HEK293 (cell line): ENCODE results near the gene SDF2.
A peak's percentile ranks its signal among the peaks of the same experiment; 100 is the strongest.

Experiments
- BCL11A ChIP-seq: fragments of 450-650 bp; formaldehyde crosslinking; IDR thresholded peaks from 2 replicates; pipeline ENCODE4 v1.5.1; 2016; ENCODE audit warnings: low read depth, missing biosample characterization, missing genetic modification characterization
- GLI4 ChIP-seq: fragments of 450-650 bp; formaldehyde crosslinking; IDR thresholded peaks from 2 replicates; pipeline ENCODE4 v1.5.1; 2016; ENCODE audit warnings: missing biosample characterization, missing genetic modification characterization
- KLF7 ChIP-seq: fragments of 450-650 bp; formaldehyde crosslinking; IDR thresholded peaks from 2 replicates; pipeline ENCODE4 v1.5.1; 2016; ENCODE audit warnings: missing biosample characterization, missing genetic modification characterization, borderline replicate concordance
- TCF7L2 ChIP-seq: IDR thresholded peaks from 2 replicates; pipeline ENCODE4 v1.6.1; 2011; ENCODE audit warnings: low read depth, mild to moderate bottlenecking, inconsistent platforms, low read length, moderate library complexity, borderline replicate concordance
- ZBTB17 ChIP-seq: fragments of 450-650 bp; formaldehyde crosslinking; IDR thresholded peaks from 2 replicates; pipeline ENCODE4 v1.5.1; 2016; ENCODE audit warnings: missing biosample characterization, missing genetic modification characterization
- ZBTB48 ChIP-seq: fragments of 450-650 bp; formaldehyde crosslinking; IDR thresholded peaks from 2 replicates; pipeline ENCODE4 v1.5.1; 2016; ENCODE audit warnings: missing biosample characterization, missing genetic modification characterization
- ZBTB7A ChIP-seq: fragments of 450-650 bp; formaldehyde crosslinking; IDR thresholded peaks from 2 replicates; pipeline ENCODE4 v1.5.1; 2016; ENCODE audit warnings: low read depth, missing biosample characterization, missing genetic modification characterization
- ZEB2 ChIP-seq: fragments of 450-650 bp; formaldehyde crosslinking; IDR thresholded peaks from 2 replicates; pipeline ENCODE4 v1.5.1; 2016; ENCODE audit warnings: missing biosample characterization, missing genetic modification characterization
- ZNF132 ChIP-seq: fragments of 450-650 bp; formaldehyde crosslinking; IDR thresholded peaks from 2 replicates; pipeline ENCODE4 v1.5.1; 2017; ENCODE audit warnings: missing biosample characterization, missing genetic modification characterization, borderline replicate concordance
- ZNF2 ChIP-seq: fragments of 450-650 bp; formaldehyde crosslinking; IDR thresholded peaks from 2 replicates; pipeline ENCODE4 v1.5.1; 2016; ENCODE audit warnings: missing biosample characterization, missing genetic modification characterization
- ZNF350 ChIP-seq: fragments of 450-650 bp; formaldehyde crosslinking; IDR thresholded peaks from 2 replicates; pipeline ENCODE4 v1.5.0; 2017; ENCODE audit warnings: missing biosample characterization, mild to moderate bottlenecking, missing genetic modification characterization
- ZNF501 ChIP-seq: fragments of 450-650 bp; formaldehyde crosslinking; IDR thresholded peaks from 2 replicates; pipeline ENCODE4 v1.5.1; 2016; ENCODE audit warnings: missing biosample characterization, missing genetic modification characterization
- ZNF514 ChIP-seq: fragments of 450-650 bp; formaldehyde crosslinking; IDR thresholded peaks from 2 replicates; pipeline ENCODE4 v1.5.1; 2016; ENCODE audit warnings: missing biosample characterization, missing genetic modification characterization
- ZNF596 ChIP-seq: fragments of 450-650 bp; IDR thresholded peaks from 2 replicates; pipeline ENCODE4 v1.5.0; 2018; ENCODE audit warnings: missing biosample characterization, mild to moderate bottlenecking, missing genetic modification characterization, moderate library complexity
- ZNF600 ChIP-seq: fragments of 450-650 bp; formaldehyde crosslinking; IDR thresholded peaks from 2 replicates; pipeline ENCODE4 v1.5.1; 2016; ENCODE audit warnings: missing biosample characterization, missing genetic modification characterization
- ZNF830 ChIP-seq: fragments of 450-650 bp; IDR thresholded peaks from 2 replicates; pipeline ENCODE4 v1.5.0; 2018; ENCODE audit warnings: missing biosample characterization, missing genetic modification characterization, low read depth, mild to moderate bottlenecking, moderate library complexity
- TF ChIP-seq, protein P1 (sequence below): sonication (generic); formaldehyde crosslinking; IDR thresholded peaks from 2 replicates; pipeline ENCODE4 v1.8.1; 2022; ENCODE audit warnings: mild to moderate bottlenecking, moderate library complexity, missing genetic modification reagents
- TF ChIP-seq, protein P2 (sequence below): fragments of 450-650 bp; formaldehyde crosslinking; IDR thresholded peaks from 2 replicates; pipeline ENCODE4 v1.5.1; 2017; ENCODE audit warnings: missing biosample characterization, mild to moderate bottlenecking, missing genetic modification characterization, moderate library complexity
- TF ChIP-seq, protein P3 (sequence below): fragments of 450-650 bp; formaldehyde crosslinking; IDR thresholded peaks from 2 replicates; pipeline ENCODE4 v1.5.1; 2016; ENCODE audit warnings: missing biosample characterization, missing genetic modification characterization
- TF ChIP-seq, protein P4 (sequence below): fragments of 450-650 bp; formaldehyde crosslinking; IDR thresholded peaks from 2 replicates; pipeline ENCODE4 v1.5.1; 2017; ENCODE audit warnings: missing biosample characterization, missing genetic modification characterization
- TF ChIP-seq, protein P5 (sequence below): fragments of 450-650 bp; formaldehyde crosslinking; IDR thresholded peaks from 2 replicates; pipeline ENCODE4 v1.5.1; 2016; ENCODE audit warnings: missing biosample characterization, missing genetic modification characterization
- TF ChIP-seq, protein P6 (sequence below): fragments of 450-650 bp; formaldehyde crosslinking; IDR thresholded peaks from 2 replicates; pipeline ENCODE4 v1.5.1; 2016; ENCODE audit warnings: missing biosample characterization, missing genetic modification characterization
- TF ChIP-seq, protein P7 (sequence below): fragments of 450-650 bp; formaldehyde crosslinking; IDR thresholded peaks from 2 replicates; pipeline ENCODE4 v1.5.1; 2016; ENCODE audit warnings: missing biosample characterization, missing genetic modification characterization
- TF ChIP-seq, protein P8 (sequence below): fragments of 450-650 bp; formaldehyde crosslinking; IDR thresholded peaks from 2 replicates; pipeline ENCODE4 v1.5.1; 2016; ENCODE audit warnings: missing biosample characterization, missing genetic modification characterization

The SDF2 gene

DNA sequence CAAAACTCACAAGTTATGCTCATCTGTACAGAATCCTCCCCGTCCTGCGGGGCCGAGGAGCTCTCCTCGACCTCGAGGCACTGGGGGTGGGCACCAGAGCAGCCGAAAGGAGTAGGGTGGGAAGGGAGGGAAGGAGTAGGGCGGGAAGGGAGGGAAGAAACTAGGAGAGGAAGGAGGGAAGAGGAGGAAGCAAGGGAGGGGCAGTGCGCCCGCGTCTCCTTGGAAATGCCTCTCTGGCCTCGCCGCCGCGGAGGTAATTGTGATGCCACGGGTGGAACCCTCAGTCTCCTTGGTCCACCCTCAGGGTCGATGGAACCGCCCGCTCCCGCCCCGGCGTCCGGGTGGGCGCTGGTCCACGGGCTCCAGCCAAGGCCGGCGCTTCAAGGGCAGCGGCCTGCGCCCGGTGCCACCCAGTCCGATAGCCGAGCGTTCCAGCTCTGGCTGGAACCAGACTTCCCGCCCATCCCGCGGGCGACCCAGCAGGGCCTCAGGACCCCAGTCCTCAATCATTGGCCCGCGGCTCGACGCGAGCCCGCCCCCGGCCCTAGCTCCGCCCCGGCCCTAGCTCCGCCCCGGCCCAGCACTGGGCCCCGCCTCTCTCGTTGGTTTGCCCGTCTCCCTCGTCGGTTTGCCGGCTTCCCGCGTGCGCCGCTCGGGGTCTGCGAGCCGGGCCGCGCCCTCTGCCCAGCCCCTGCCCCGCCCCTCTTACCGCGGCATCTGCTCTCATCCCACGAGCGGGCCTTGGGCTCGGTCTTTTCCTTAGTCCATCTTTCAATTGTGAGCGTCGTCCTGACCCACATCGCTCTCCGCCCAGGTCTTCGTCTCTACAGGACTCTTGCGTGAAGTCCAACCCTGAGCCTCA, 49.4 kb upstream of the SDF2 start (continued):
- TF ChIP-seq, protein P1, sequence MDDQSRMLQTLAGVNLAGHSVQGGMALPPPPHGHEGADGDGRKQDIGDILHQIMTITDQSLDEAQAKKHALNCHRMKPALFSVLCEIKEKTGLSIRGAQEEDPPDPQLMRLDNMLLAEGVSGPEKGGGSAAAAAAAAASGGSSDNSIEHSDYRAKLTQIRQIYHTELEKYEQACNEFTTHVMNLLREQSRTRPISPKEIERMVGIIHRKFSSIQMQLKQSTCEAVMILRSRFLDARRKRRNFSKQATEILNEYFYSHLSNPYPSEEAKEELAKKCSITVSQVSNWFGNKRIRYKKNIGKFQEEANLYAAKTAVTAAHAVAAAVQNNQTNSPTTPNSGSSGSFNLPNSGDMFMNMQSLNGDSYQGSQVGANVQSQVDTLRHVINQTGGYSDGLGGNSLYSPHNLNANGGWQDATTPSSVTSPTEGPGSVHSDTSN (CRISPR knock-in tag) = no peak; the same call in none of the 2 replicates
- TF ChIP-seq ZEB2 (tag by site-specific recombination) = peak; percentile 93
- 0 out of 2 replicates have a peak, but pooled peaks have one; percentile 26 for TF ChIP-seq BCL11A (tag by site-specific recombination)
- TF ChIP-seq, protein P2, sequence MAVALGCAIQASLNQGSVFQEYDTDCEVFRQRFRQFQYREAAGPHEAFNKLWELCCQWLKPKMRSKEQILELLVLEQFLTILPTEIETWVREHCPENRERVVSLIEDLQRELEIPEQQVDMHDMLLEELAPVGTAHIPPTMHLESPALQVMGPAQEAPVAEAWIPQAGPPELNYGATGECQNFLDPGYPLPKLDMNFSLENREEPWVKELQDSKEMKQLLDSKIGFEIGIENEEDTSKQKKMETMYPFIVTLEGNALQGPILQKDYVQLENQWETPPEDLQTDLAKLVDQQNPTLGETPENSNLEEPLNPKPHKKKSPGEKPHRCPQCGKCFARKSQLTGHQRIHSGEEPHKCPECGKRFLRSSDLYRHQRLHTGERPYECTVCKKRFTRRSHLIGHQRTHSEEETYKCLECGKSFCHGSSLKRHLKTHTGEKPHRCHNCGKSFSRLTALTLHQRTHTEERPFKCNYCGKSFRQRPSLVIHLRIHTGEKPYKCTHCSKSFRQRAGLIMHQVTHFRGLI = no peak
- TF ChIP-seq ZBTB48 (tag by site-specific recombination) = peak; percentile 51; the same call in 1 of the 2 replicates
- TF ChIP-seq, protein P3, sequence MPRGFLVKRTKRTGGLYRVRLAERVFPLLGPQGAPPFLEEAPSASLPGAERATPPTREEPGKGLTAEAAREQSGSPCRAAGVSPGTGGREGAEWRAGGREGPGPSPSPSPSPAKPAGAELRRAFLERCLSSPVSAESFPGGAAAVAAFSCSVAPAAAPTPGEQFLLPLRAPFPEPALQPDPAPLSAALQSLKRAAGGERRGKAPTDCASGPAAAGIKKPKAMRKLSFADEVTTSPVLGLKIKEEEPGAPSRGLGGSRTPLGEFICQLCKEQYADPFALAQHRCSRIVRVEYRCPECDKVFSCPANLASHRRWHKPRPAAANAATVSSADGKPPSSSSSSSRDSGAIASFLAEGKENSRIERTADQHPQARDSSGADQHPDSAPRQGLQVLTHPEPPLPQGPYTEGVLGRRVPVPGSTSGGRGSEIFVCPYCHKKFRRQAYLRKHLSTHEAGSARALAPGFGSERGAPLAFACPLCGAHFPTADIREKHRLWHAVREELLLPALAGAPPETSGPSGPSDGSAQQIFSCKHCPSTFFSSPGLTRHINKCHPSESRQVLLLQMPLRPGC (tag by site-specific recombination) = peak; percentile 54; the same call in 1 of the 2 replicates
- TF ChIP-seq TCF7L2 = no peak
- TF ChIP-seq, protein P4, sequence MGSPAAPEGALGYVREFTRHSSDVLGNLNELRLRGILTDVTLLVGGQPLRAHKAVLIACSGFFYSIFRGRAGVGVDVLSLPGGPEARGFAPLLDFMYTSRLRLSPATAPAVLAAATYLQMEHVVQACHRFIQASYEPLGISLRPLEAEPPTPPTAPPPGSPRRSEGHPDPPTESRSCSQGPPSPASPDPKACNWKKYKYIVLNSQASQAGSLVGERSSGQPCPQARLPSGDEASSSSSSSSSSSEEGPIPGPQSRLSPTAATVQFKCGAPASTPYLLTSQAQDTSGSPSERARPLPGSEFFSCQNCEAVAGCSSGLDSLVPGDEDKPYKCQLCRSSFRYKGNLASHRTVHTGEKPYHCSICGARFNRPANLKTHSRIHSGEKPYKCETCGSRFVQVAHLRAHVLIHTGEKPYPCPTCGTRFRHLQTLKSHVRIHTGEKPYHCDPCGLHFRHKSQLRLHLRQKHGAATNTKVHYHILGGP (tag by site-specific recombination) = no peak
- TF ChIP-seq ZNF830 = no peak
- peak; percentile 98 for TF ChIP-seq ZNF501 (tag by site-specific recombination)
- TF ChIP-seq, protein P5, sequence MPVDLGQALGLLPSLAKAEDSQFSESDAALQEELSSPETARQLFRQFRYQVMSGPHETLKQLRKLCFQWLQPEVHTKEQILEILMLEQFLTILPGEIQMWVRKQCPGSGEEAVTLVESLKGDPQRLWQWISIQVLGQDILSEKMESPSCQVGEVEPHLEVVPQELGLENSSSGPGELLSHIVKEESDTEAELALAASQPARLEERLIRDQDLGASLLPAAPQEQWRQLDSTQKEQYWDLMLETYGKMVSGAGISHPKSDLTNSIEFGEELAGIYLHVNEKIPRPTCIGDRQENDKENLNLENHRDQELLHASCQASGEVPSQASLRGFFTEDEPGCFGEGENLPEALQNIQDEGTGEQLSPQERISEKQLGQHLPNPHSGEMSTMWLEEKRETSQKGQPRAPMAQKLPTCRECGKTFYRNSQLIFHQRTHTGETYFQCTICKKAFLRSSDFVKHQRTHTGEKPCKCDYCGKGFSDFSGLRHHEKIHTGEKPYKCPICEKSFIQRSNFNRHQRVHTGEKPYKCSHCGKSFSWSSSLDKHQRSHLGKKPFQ = no peak
- TF ChIP-seq ZNF600 (tag by site-specific recombination) = peak; percentile 82; the same call in 1 of the 2 replicates
- TF ChIP-seq ZBTB17 (tag by site-specific recombination) = peak; percentile 96
- TF ChIP-seq ZNF2 (tag by site-specific recombination) = 0 out of 2 replicates have a peak, but pooled peaks have one; percentile 30
- TF ChIP-seq ZNF514 (tag by site-specific recombination) = no peak
- TF ChIP-seq, protein P6, sequence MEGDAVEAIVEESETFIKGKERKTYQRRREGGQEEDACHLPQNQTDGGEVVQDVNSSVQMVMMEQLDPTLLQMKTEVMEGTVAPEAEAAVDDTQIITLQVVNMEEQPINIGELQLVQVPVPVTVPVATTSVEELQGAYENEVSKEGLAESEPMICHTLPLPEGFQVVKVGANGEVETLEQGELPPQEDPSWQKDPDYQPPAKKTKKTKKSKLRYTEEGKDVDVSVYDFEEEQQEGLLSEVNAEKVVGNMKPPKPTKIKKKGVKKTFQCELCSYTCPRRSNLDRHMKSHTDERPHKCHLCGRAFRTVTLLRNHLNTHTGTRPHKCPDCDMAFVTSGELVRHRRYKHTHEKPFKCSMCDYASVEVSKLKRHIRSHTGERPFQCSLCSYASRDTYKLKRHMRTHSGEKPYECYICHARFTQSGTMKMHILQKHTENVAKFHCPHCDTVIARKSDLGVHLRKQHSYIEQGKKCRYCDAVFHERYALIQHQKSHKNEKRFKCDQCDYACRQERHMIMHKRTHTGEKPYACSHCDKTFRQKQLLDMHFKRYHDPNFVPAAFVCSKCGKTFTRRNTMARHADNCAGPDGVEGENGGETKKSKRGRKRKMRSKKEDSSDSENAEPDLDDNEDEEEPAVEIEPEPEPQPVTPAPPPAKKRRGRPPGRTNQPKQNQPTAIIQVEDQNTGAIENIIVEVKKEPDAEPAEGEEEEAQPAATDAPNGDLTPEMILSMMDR (tag by site-specific recombination) = no peak
- TF ChIP-seq, protein P7, sequence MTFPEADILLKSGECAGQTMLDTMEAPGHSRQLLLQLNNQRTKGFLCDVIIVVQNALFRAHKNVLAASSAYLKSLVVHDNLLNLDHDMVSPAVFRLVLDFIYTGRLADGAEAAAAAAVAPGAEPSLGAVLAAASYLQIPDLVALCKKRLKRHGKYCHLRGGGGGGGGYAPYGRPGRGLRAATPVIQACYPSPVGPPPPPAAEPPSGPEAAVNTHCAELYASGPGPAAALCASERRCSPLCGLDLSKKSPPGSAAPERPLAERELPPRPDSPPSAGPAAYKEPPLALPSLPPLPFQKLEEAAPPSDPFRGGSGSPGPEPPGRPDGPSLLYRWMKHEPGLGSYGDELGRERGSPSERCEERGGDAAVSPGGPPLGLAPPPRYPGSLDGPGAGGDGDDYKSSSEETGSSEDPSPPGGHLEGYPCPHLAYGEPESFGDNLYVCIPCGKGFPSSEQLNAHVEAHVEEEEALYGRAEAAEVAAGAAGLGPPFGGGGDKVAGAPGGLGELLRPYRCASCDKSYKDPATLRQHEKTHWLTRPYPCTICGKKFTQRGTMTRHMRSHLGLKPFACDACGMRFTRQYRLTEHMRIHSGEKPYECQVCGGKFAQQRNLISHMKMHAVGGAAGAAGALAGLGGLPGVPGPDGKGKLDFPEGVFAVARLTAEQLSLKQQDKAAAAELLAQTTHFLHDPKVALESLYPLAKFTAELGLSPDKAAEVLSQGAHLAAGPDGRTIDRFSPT (tag by site-specific recombination) = peak; percentile 97
- no peak for TF ChIP-seq ZNF132 (tag by site-specific recombination)
- 0 out of 2 replicates have a peak, but pooled peaks have one; percentile 50 for TF ChIP-seq GLI4 (tag by site-specific recombination)
- TF ChIP-seq ZBTB7A (tag by site-specific recombination) = peak; percentile 45; the same call in 1 of the 2 replicates
- no peak for TF ChIP-seq ZNF596 (tag by site-specific recombination)
- peak; percentile 52; the same call in 1 of the 2 replicates for TF ChIP-seq KLF7
- no peak for TF ChIP-seq ZNF350 (tag by site-specific recombination)
- TF ChIP-seq, protein P8, sequence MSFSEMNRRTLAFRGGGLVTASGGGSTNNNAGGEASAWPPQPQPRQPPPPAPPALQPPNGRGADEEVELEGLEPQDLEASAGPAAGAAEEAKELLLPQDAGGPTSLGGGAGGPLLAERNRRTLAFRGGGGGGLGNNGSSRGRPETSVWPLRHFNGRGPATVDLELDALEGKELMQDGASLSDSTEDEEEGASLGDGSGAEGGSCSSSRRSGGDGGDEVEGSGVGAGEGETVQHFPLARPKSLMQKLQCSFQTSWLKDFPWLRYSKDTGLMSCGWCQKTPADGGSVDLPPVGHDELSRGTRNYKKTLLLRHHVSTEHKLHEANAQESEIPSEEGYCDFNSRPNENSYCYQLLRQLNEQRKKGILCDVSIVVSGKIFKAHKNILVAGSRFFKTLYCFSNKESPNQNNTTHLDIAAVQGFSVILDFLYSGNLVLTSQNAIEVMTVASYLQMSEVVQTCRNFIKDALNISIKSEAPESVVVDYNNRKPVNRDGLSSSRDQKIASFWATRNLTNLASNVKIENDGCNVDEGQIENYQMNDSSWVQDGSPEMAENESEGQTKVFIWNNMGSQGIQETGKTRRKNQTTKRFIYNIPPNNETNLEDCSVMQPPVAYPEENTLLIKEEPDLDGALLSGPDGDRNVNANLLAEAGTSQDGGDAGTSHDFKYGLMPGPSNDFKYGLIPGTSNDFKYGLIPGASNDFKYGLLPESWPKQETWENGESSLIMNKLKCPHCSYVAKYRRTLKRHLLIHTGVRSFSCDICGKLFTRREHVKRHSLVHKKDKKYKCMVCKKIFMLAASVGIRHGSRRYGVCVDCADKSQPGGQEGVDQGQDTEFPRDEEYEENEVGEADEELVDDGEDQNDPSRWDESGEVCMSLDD (tag by site-specific recombination) = no peak
